HepG2 (cell line): ENCODE measurements around the gene ANKS1A. TPM values are rescaled to one million over a fixed set of nuclear protein-coding genes. Genes with fewer than 3 reads are reported as not detected.

ENCODE experiments used
- ATAC-seq: fragments of 200-7000 bp; cut with Tn5 transposase; 3 replicates; pipeline ENCODE4 v1.9.1; 2020; ENCODE audit warnings: mild to moderate bottlenecking, moderate library complexity
- BruUV-seq: library from RNA; stranded (reverse); fragments of 400-500 nt; replicated peaks from 2 replicates; lab custom pipeline; 2021; lab: Mats Ljungman, UMichigan
- CTCF ChIA-PET: fragments of 300-600 bp; formaldehyde crosslinking; extraction: SDS; loops from one replicate; lab custom pipeline; 2021; ENCODE audit warnings: low total read pairs, inconsistent platforms, low intra/inter-chr PET ratio; lab: Yijun Ruan, JAX
- POLR2A ChIA-PET: fragments of 350-600 bp; sonication (Branson Sonifier 250); formaldehyde crosslinking; loops from one replicate; lab custom pipeline; 2020; ENCODE audit warnings: antibody characterized with exemption, inconsistent platforms; lab: Yijun Ruan, JAX
- DNase-seq: peaks from one replicate; pipeline ENCODE4 v3.0.0-alpha.2; 2015; ENCODE audit warnings: low spot score
- FAIRE-seq: peaks from 3 replicates; lab custom pipeline; 2011; peaks lifted over from hg19 to GRCh38; lab: Jason Lieb, UNC
- H2AFZ ChIP-seq: one replicate; pipeline ENCODE4 v1.6.1; 2011; ENCODE audit warnings: low read length, inconsistent platforms
- H3K27ac ChIP-seq: fragments of 300-600 bp; 3 replicates; pipeline ENCODE4 v1.8.0; 2011; ENCODE audit warnings: mixed run types, mild to moderate bottlenecking, mixed read lengths, low read length, inconsistent platforms; ENCODE audit not compliant: insufficient read depth; ENCODE audit errors: extremely low read length
- H3K27me3 ChIP-seq, 2 experiments: fragments of 200-600 bp in 1 of 2; 2 replicates in 1 of 2; 3 replicates in 1 of 2; pipeline versions ENCODE4 v1.6.0 to v1.8.0; 2011; ENCODE audit warnings: low read length in 2 of 2, mild to moderate bottlenecking in 2 of 2, moderate library complexity in 2 of 2, inconsistent platforms in 1 of 2; ENCODE audit not compliant: insufficient read depth in 2 of 2, control insufficient read depth in 1 of 2
- H3K36me3 ChIP-seq, 2 experiments: fragments of 200-600 bp in 1 of 2; replicated peaks in 1 of 2; 2 replicates in 1 of 2; 3 replicates in 1 of 2; pipeline versions ENCODE4 v1.5.1 to v1.8.0; 2011; ENCODE audit warnings: low read length in 2 of 2, inconsistent platforms in 1 of 2; ENCODE audit not compliant: insufficient read depth in 2 of 2, control insufficient read depth in 1 of 2
- H3K4me1 ChIP-seq: 2 replicates; pipeline ENCODE4 v1.5.1; 2012; ENCODE audit warnings: low read length, inconsistent platforms; ENCODE audit not compliant: insufficient read depth
- H3K4me2 ChIP-seq: 2 replicates; pipeline ENCODE4 v1.6.0; 2011; ENCODE audit warnings: low read depth, low read length, inconsistent platforms
- H3K4me3 ChIP-seq, 3 experiments: fragments of 200-600 bp in 1 of 3; sonication (generic), shearing (Covaris generic) in 1 of 3; replicated peaks in 1 of 3; 2 replicates each; pipeline ENCODE4 v1.5.1; 2011 to 2016; ENCODE audit warnings: low read length in 3 of 3, inconsistent platforms in 2 of 3, low read depth in 2 of 3, mild to moderate bottlenecking in 2 of 3, control low read depth in 1 of 3, mixed read lengths in 1 of 3; ENCODE audit not compliant: insufficient read depth in 1 of 3
- H3K79me2 ChIP-seq: one replicate; pipeline ENCODE4 v1.6.1; 2011; ENCODE audit warnings: low read length, inconsistent platforms; ENCODE audit not compliant: insufficient read depth
- H3K9ac ChIP-seq: 2 replicates; pipeline ENCODE4 v1.6.0; 2011; ENCODE audit warnings: mild to moderate bottlenecking, low read depth, low read length, inconsistent platforms; ENCODE audit not compliant: insufficient read depth
- H3K9me3 ChIP-seq: 2 replicates; pipeline ENCODE4 v1.5.1; 2012; ENCODE audit warnings: mild to moderate bottlenecking, low read length
- H4K20me1 ChIP-seq: 2 replicates; pipeline ENCODE4 v1.6.0; 2011; ENCODE audit warnings: inconsistent platforms, mild to moderate bottlenecking, low read length, moderate library complexity; ENCODE audit not compliant: insufficient read depth
- ATF2 ChIP-seq: sonication (generic); formaldehyde crosslinking; IDR thresholded peaks from 2 replicates; pipeline ENCODE4 v1.4.0; 2020; ENCODE audit warnings: missing genetic modification reagents
- ATF7 ChIP-seq, 2 experiments: fragments of 450-650 bp in 1 of 2; sonication (generic) in 1 of 2; formaldehyde crosslinking in 1 of 2; IDR thresholded peaks; 2 replicates each; pipeline versions ENCODE4 v1.4.0 to v1.6.1; 2016 to 2020; ENCODE audit warnings: antibody characterized with exemption in 1 of 2, mild to moderate bottlenecking in 1 of 2, missing genetic modification reagents in 1 of 2
- FOXA1 ChIP-seq, 2 experiments: fragments of 450-650 bp in 1 of 2; sonication (generic) in 1 of 2; formaldehyde crosslinking in 1 of 2; IDR thresholded peaks; 2 replicates each; pipeline versions ENCODE4 v1.4.0 to v1.6.1; 2016 to 2020; ENCODE audit warnings: missing genetic modification reagents in 1 of 2
- FOXA3 ChIP-seq: IDR thresholded peaks from 2 replicates; pipeline ENCODE4 v1.6.1; 2016; ENCODE audit warnings: missing genetic modification reagents, missing compliant biosample characterization
- SCMH1 ChIP-seq: sonication (generic); formaldehyde crosslinking; IDR thresholded peaks from 2 replicates; pipeline ENCODE4 v1.9.0; 2021; ENCODE audit warnings: missing genetic modification reagents, mild to moderate bottlenecking, borderline replicate concordance
- SOX13 ChIP-seq, 3 experiments: fragments of 450-650 bp in 1 of 3; sonication (generic) in 1 of 3; formaldehyde crosslinking in 1 of 3; IDR thresholded peaks in 2 of 3; conservative IDR thresholded peaks in 1 of 3; 2 replicates each; pipeline versions ENCODE4 v1.5.0 to v1.6.1; 2016 to 2020; ENCODE audit warnings: antibody characterized with exemption in 1 of 3, mild to moderate bottlenecking in 1 of 3, missing compliant biosample characterization in 1 of 3, missing genetic modification reagents in 1 of 3, moderate library complexity in 1 of 3
- ZNF652 ChIP-seq: IDR thresholded peaks from 2 replicates; pipeline ENCODE4 v1.6.1; 2016; ENCODE audit warnings: low read depth, borderline replicate concordance
- ZNF777 ChIP-seq: sonication (generic); formaldehyde crosslinking; IDR thresholded peaks from 2 replicates; pipeline ENCODE4 v1.4.0; 2020; ENCODE audit warnings: missing genetic modification reagents
- WGBS: methylation state at CpG from one replicate; pipeline ENCODE4 v1.1.6; 2017; ENCODE audit warnings: low lambda C conversion rate; 5-methylcytosine and 5-hydroxymethylcytosine counted together
- in situ Hi-C: cut with HindIII; loops from 2 replicates; pipeline ENCODE4 v1.10.0; 2017; ENCODE audit warnings: low pct_unique_long_range_greater_than_20kb; ENCODE audit not compliant: extremely low pct_ligation_motif_present
- intact Hi-C: fragments of 100-400 bp; cut with micrococcal nuclease; formaldehyde crosslinking; loops from one replicate; pipeline ENCODE4 v1.10.0; 2022; ENCODE audit not compliant: unreplicated experiment
- polyA plus RNA-seq, 8 experiments: library from polyadenylated mRNA; depleted of rRNA in 3 of 8; stranded (reverse) in 7 of 8; unstranded in 1 of 8; fragments of >200 nt; fragmentation: Illumina TruSeq in 4 of 8; extraction: Trizol in 4 of 8; gene quantifications; 2 replicates each; pipeline versions ENCODE4 v1.2.1 to v1.2.3, GENCODE V29; 2011 to 2016; ENCODE audit warnings: low read depth in 4 of 8, missing spikeins in 1 of 8, mixed read lengths in 1 of 8; ENCODE audit not compliant: insufficient read depth in 1 of 8
- total RNA-seq, 5 experiments: library from RNA; depleted of rRNA; stranded (reverse); fragments of >200 nt; fragmentation: Illumina TruSeq; extraction: Trizol; gene quantifications; 2 replicates each; pipeline ENCODE4 v1.2.3, GENCODE V29; 2016; ENCODE audit warnings: low read depth in 1 of 5

ANKS1A gene
- total and polyA plus RNA-seq, 2 of the 13 experiments (the other 11 are each of a cell fraction or from before 2014, with no cell fraction given), result 7.2 to 15.1 TPM

- H3K27me3 ChIP-seq, result no peaks in the 10 kb centered on the region
- H2AFZ ChIP-seq, result no peak overlapping the region
- H3K36me3 ChIP-seq, result peaks cover 2 to 11% of the 10 kb centered on the region in 2 experiments; a peak in 2 of 5 replicates
- ChIA-PET CTCF (no interaction called here), POLR2A (no interaction called here)
- no peak overlapping the region for H3K27ac ChIP-seq
- no TSS peak for BruUV-seq
- H4K20me1 ChIP-seq, result no peaks in the 10 kb centered on the region
- intact Hi-C loops (no loop called here), in situ Hi-C loops (no loop called here)
- H3K9me3 ChIP-seq, result no peaks in the 10 kb centered on the region
- H3K4me3 ChIP-seq, result no peak overlapping the region
- no peak overlapping the region for H3K4me2 ChIP-seq
- TF ChIP-seq SOX13 (IDR thresholded peaks at IDR 0.05) (no peak), SOX13 (CRISPR knock-in tag; conservative IDR thresholded peaks at IDR 0.05 in 1 of 2, IDR thresholded peaks at IDR 0.05 in 1 of 2) (0 out of 4 replicates have a peak, but pooled peaks of 1 of the 2 experiments have one; percentile 21), ZNF652 (peak; percentile 84), FOXA1 (IDR thresholded peaks at IDR 0.05) (no peak), FOXA1 (CRISPR knock-in tag; IDR thresholded peaks at IDR 0.05) (peak; percentile 42; the same call in 1 of the 2 replicates), ZNF777 (CRISPR knock-in tag) (no peak), ATF2 (peak; percentile 49; the same call in 1 of the 2 replicates), SCMH1 (CRISPR knock-in tag) (no peak), ATF7 (IDR thresholded peaks at IDR 0.05) (peak; percentile 85), ATF7 (CRISPR knock-in tag; IDR thresholded peaks at IDR 0.05) (no peak), FOXA3 (CRISPR knock-in tag) (peak; percentile 32; the same call in 1 of the 2 replicates)
- no peak overlapping the region for H3K9ac ChIP-seq
- no peaks in the 10 kb centered on the region for H3K4me1 ChIP-seq
- FAIRE-seq (no peak), ATAC-seq (no peak; the same call in 2 of the 3 replicates), DNase-seq (peak; percentile 28)
- 87% methylated on average over 4 of the region's 4 CpGs for WGBS
- no peaks in the 10 kb centered on the region for H3K79me2 ChIP-seq
These were observed 135.5 kb downstream of the ANKS1A start for GRCh38 chr6:35024551-35025054.
